ENCODE measurements around the gene ARL2. TPM values are rescaled to one million over a fixed set of nuclear protein-coding genes. Genes with fewer than 3 reads are reported as not detected.
"Not testable (repeated sequence)": the region's sequence is repeated elsewhere in the genome, so short reads cannot be mapped to it uniquely, and the experiment has no call there.

ARL2 gene
- polyA plus RNA-seq, 6 donors from 2014 or later, result 45.9 to 74.0 (median 64.2) TPM

- H3K27ac Mint-ChIP-seq, result peak overlapping the region in 4 of 6 donors; percentile 33 to 92 (median 84)
- DNase-seq, result no peak
- H3K9me3 Mint-ChIP-seq, result no peaks in the 10 kb centered on the region
- H3K36me3 Mint-ChIP-seq, result no peaks in the 10 kb centered on the region
- ATAC-seq (ENCODE audit: low read depth in 2 of 2), result no peak
- peak overlapping the region; percentile 63 to 94 (median 87) for H3K4me3 Mint-ChIP-seq
- H3K4me1 Mint-ChIP-seq, result peaks cover 26 to 31% (median 30%) of the 10 kb centered on the region in 3 donors
- H3K27me3 Mint-ChIP-seq, result no peaks in the 10 kb centered on the region
Measured at GRCh38 chr11:64996327-64996709, 17.6 kb upstream of the ARL2 start.

- Mint-ChIP-seq H3K4me1 (peaks cover 21 to 25% (median 25%) of the 10 kb centered on the region in 3 donors), H3K27ac (peak within 1 kb of the TSS in 5 of 6 donors; percentile 54 to 94 (median 78)), H3K36me3 (no peaks in the 10 kb centered on the region), H3K9me3 (no peaks in the 10 kb centered on the region), H3K27me3 (no peaks in the 10 kb centered on the region), H3K4me3 (peak within 1 kb of the TSS; percentile 63 to 94 (median 87))
- ATAC-seq (ENCODE audit: low read depth in 2 of 2) (peak; percentile 87 to 88), DNase-seq (peak; percentile 31)
Measured at GRCh38 chr11:64996710-64997380, 17.1 kb upstream of the ARL2 start, which contains the start of gene BATF2. Gene BATF2, minus strand, starts transcription at chr11:64996971. Its CDS starts 57 bp downstream, at chr11:64996914.

GRCh38 chr11:64998141-64998540 lies 15.8 kb upstream of the ARL2 start:
- Mint-ChIP-seq H3K4me3 (peak overlapping the region in 1 of 8 donors; percentile 13), H3K27ac (peak overlapping the region in 1 of 6 donors; percentile 51), H3K4me1 (peaks cover 13 to 19% (median 17%) of the 10 kb centered on the region in 3 donors), H3K27me3 (no peaks in the 10 kb centered on the region), H3K9me3 (no peaks in the 10 kb centered on the region), H3K36me3 (no peaks in the 10 kb centered on the region)
- DNase-seq (no peak), ATAC-seq (ENCODE audit: low read depth in 2 of 2) (no peak)

- Mint-ChIP-seq H3K27me3 (no peaks in the 10 kb centered on the region), H3K4me1 (peaks cover 13 to 19% (median 17%) of the 10 kb centered on the region in 3 donors), H3K27ac (peak overlapping the region in 3 of 6 donors; percentile 37 to 59 (median 53)), H3K36me3 (no peaks in the 10 kb centered on the region), H3K4me3 (peak overlapping the region in 1 of 8 donors; percentile 15), H3K9me3 (no peaks in the 10 kb centered on the region)
- no peak for ATAC-seq (ENCODE audit: low read depth in 2 of 2)
- no peak for DNase-seq
Measured at GRCh38 chr11:64998690-64999431, 15.1 kb upstream of the ARL2 start.

GRCh38 chr11:64999478-64999877 lies 14.5 kb upstream of the ARL2 start:
- H3K27ac Mint-ChIP-seq, result peak overlapping the region in 1 of 6 donors; percentile 53
- no peak for DNase-seq

GRCh38 chr11:65002706-65003105 lies 11.3 kb upstream of the ARL2 start:
- no peak for ATAC-seq (ENCODE audit: low read depth in 2 of 2)
- Mint-ChIP-seq H3K4me3 (no peak overlapping the region), H3K27ac (no peak overlapping the region), H3K4me1 (peaks cover 0 to 3% (median 3%) of the 10 kb centered on the region in 3 donors), H3K27me3 (no peaks in the 10 kb centered on the region), H3K9me3 (no peaks in the 10 kb centered on the region), H3K36me3 (no peaks in the 10 kb centered on the region)
- no peak for DNase-seq

More at GRCh38 chr11:64999478-64999877, 14.5 kb upstream of the ARL2 start:
- H3K4me3 Mint-ChIP-seq, result no peak overlapping the region
- ATAC-seq (ENCODE audit: low read depth in 2 of 2), result no peak
- no peaks in the 10 kb centered on the region for H3K27me3 Mint-ChIP-seq
- H3K4me1 Mint-ChIP-seq, result peaks cover 11 to 19% (median 13%) of the 10 kb centered on the region in 3 donors
- no peaks in the 10 kb centered on the region for H3K9me3 Mint-ChIP-seq
- no peaks in the 10 kb centered on the region for H3K36me3 Mint-ChIP-seq

- Mint-ChIP-seq H3K4me3 (no peak overlapping the region), H3K4me1 (peaks cover 0 to 3% (median under 1%) of the 10 kb centered on the region in 3 donors), H3K27me3 (no peaks in the 10 kb centered on the region), H3K9me3 (no peaks in the 10 kb centered on the region), H3K36me3 (no peaks in the 10 kb centered on the region), H3K27ac (no peak overlapping the region)
- ATAC-seq (ENCODE audit: low read depth in 2 of 2) (no peak), DNase-seq (no peak)
Measured at GRCh38 chr11:65003282-65003681, 10.7 kb upstream of the ARL2 start.

- not testable (repeated sequence) for H3K9me3 Mint-ChIP-seq; DNase-seq; H3K4me3 Mint-ChIP-seq; ATAC-seq (ENCODE audit: low read depth in 2 of 2); H3K27me3 Mint-ChIP-seq; H3K4me1 Mint-ChIP-seq; H3K27ac Mint-ChIP-seq; H3K36me3 Mint-ChIP-seq
Measured at GRCh38 chr11:65003968-65004367, 10.0 kb upstream of the ARL2 start.

- ATAC-seq (ENCODE audit: low read depth in 2 of 2), result no peak
- H3K27me3 Mint-ChIP-seq, result no peaks in the 10 kb centered on the region
- peaks cover 3 to 6% (median 3%) of the 10 kb centered on the region in 3 donors for H3K4me1 Mint-ChIP-seq
- DNase-seq, result no peak
- H3K9me3 Mint-ChIP-seq, result no peaks in the 10 kb centered on the region
- H3K4me3 Mint-ChIP-seq, result no peak overlapping the region
- H3K27ac Mint-ChIP-seq, result no peak overlapping the region
- H3K36me3 Mint-ChIP-seq, result no peaks in the 10 kb centered on the region
Measured at GRCh38 chr11:65008016-65008415, 5.9 kb upstream of the ARL2 start.

GRCh38 chr11:65008873-65009272 lies 5.1 kb upstream of the ARL2 start:
- ATAC-seq (ENCODE audit: low read depth in 2 of 2) (no peak), DNase-seq (no peak)
- Mint-ChIP-seq H3K27me3 (no peaks in the 10 kb centered on the region), H3K4me1 (peaks cover 9 to 12% (median 12%) of the 10 kb centered on the region in 3 donors), H3K27ac (no peak overlapping the region), H3K4me3 (no peak overlapping the region), H3K36me3 (no peaks in the 10 kb centered on the region), H3K9me3 (no peaks in the 10 kb centered on the region)

- Mint-ChIP-seq H3K36me3 (no peaks in the 10 kb centered on the region), H3K9me3 (no peaks in the 10 kb centered on the region), H3K4me1 (peaks cover 29 to 44% (median 41%) of the 10 kb centered on the region in 3 donors), H3K27ac (peak overlapping the region; percentile 94 to 99 (median 99)), H3K4me3 (peak overlapping the region; percentile 87 to 98 (median 94)), H3K27me3 (no peaks in the 10 kb centered on the region)
- DNase-seq (peak; percentile 92), ATAC-seq (ENCODE audit: low read depth in 2 of 2) (peak; percentile 76 to 78)
Measured at GRCh38 chr11:65013130-65013887, 651 bp upstream of the ARL2 start.

- no peak for DNase-seq
- peak overlapping the region in 5 of 6 donors; percentile 59 to 94 (median 89) for H3K27ac Mint-ChIP-seq
- no peaks in the 10 kb centered on the region for H3K27me3 Mint-ChIP-seq
- no peaks in the 10 kb centered on the region for H3K9me3 Mint-ChIP-seq
- peaks cover 29 to 46% (median 41%) of the 10 kb centered on the region in 3 donors for H3K4me1 Mint-ChIP-seq
- peak overlapping the region; percentile 84 to 94 (median 89) for H3K4me3 Mint-ChIP-seq
- no peaks in the 10 kb centered on the region for H3K36me3 Mint-ChIP-seq
- ATAC-seq (ENCODE audit: low read depth in 2 of 2), result no peak
Measured at GRCh38 chr11:65014726-65015227, 817 bp downstream of the ARL2 start.

GRCh38 chr11:65016705-65017104 lies 2.7 kb downstream of the ARL2 start:
- Mint-ChIP-seq H3K4me3 (peak overlapping the region in 4 of 8 donors; percentile 6 to 85 (median 50)), H3K9me3 (no peaks in the 10 kb centered on the region), H3K27ac (peak overlapping the region in 1 of 6 donors; percentile 32), H3K4me1 (peaks cover 29 to 46% (median 41%) of the 10 kb centered on the region in 3 donors), H3K36me3 (no peaks in the 10 kb centered on the region), H3K27me3 (no peaks in the 10 kb centered on the region)
- DNase-seq, result no peak
- no peak for ATAC-seq (ENCODE audit: low read depth in 2 of 2)
